8988T (cell line): ENCODE data around the gene TTYH3.
"Not testable (repeated sequence)": the region's sequence is repeated elsewhere in the genome, so short reads cannot be mapped to it uniquely, and the experiment has no call there.

Experiments used
- DNase-seq: peaks from one replicate; pipeline ENCODE4 v3.0.0; 2011

TTYH3 gene

GRCh38 chr7:2603044-2603965 lies 28.5 kb upstream of the TTYH3 start:
- DNase-seq = no peak

- DNase-seq = no peak
These were observed 27.1 kb upstream of the TTYH3 start for GRCh38 chr7:2604608-2605174.

- DNase-seq = no peak
These were observed 25.9 kb upstream of the TTYH3 start for GRCh38 chr7:2605608-2606538.

GRCh38 chr7:2606539-2606936 lies 25.2 kb upstream of the TTYH3 start:
- DNase-seq = no peak

- DNase-seq = no peak
These were observed 24.5 kb upstream of the TTYH3 start for GRCh38 chr7:2607122-2607922.

- no peak for DNase-seq
These were observed 23.6 kb upstream of the TTYH3 start for GRCh38 chr7:2607923-2608904.

- peak; percentile 86 for DNase-seq
These were observed 22.8 kb upstream of the TTYH3 start for GRCh38 chr7:2608921-2609411.

- DNase-seq = not testable (repeated sequence)
These were observed 22.1 kb upstream of the TTYH3 start for GRCh38 chr7:2609646-2610045.

GRCh38 chr7:2610466-2610865 lies 21.3 kb upstream of the TTYH3 start:
- no peak for DNase-seq

GRCh38 chr7:2610898-2611297 lies 20.9 kb upstream of the TTYH3 start:
- DNase-seq = no peak

GRCh38 chr7:2611401-2611800 lies 20.4 kb upstream of the TTYH3 start:
- DNase-seq = no peak

- DNase-seq = no peak
These were observed 19.9 kb upstream of the TTYH3 start for GRCh38 chr7:2611922-2612321.

GRCh38 chr7:2612445-2613097 lies 19.2 kb upstream of the TTYH3 start:
- no peak for DNase-seq

GRCh38 chr7:2613098-2613930 lies 18.5 kb upstream of the TTYH3 start:
- DNase-seq = no peak

GRCh38 chr7:2613931-2614600 lies 17.7 kb upstream of the TTYH3 start:
- DNase-seq = no peak

GRCh38 chr7:2614631-2615330 lies 17.0 kb upstream of the TTYH3 start:
- no peak for DNase-seq

- DNase-seq = no peak
These were observed 15.1 kb upstream of the TTYH3 start for GRCh38 chr7:2616387-2617324.
